GM19452 (cell line): Measurements from ENCODE around the gene FAM83F.

Source experiments
- ATAC-seq: cut with Tn5 transposase; IDR thresholded peaks from one replicate; pipeline ENCODE4 v1.9.1; 2021; ENCODE audit not compliant: unreplicated experiment

Gene FAM83F

DNA sequence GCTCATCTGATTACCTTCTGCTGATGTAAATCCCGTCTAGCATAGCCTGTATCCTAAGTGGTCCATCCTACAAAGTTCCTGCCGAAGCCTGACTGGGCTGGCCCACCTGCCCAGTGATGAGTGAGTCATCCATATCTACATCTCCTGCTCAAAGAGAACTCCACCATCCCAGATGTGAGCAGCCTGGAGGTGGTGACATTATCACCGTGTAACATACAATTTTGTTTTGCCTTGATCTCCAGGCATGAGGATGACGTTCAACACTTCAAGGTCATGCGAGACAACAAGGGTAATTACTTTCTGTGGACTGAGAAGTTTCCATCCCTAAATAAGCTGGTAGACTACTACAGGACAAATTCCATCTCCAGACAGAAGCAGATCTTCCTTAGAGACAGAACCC, 29.0 kb upstream of the FAM83F start:
- no peak for ATAC-seq

DNA sequence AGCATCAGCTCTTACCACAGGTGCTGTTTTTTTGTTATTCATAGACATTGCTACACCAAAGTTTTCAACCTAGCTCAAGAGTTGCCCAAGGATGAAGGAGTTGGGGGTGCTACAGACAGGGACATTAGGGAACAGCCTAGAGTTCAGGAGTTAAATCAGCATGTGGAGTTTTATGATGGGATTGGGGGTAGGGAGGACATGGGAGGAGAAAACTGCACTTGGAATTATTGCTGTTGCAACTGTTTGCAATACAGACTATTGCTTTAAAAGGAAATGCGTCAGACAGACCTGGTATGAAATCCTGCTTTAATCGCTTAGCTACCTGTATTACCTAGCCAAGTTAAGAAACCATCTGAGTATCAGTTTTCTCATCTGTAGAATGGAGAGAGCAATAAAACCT, 28.3 kb upstream of the FAM83F start:
- ATAC-seq = no peak

DNA sequence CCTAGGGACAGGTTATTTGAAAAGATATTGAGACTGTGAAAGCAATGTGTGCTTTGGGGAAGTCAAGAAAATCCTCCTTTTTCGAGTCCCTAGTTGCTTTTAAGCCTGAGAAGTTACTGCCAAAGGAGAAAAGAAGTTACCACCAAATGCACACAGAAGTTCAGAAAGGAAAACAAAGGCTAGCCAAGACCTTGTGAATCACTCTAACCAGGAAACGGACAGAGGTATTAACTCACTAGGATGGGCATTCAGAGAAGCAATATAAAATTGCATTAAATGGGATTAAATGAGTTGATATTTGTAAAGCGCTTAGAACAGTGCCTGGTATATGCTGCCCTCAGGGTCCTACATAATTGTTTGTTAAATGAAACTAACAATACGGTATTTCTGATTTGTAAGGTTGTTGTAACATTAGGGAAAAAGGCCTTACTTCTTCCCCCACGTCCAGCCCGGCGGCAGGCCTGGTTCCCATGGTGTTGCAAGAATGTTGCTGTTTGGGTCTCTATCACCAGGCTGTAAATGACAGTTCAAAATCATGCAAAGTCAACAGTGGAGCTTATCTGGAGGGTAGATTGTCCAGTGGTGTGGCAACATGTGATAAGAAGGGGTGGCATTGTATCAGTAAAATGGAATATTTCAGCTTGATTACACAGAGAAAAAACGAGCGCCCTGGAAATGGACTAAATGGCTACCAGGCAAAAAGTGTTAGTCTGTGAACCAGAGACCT, 27.5 kb upstream of the FAM83F start:
- no peak for ATAC-seq

GRCh38 chr22:39967996-39968972, 26.5 kb upstream of the FAM83F start:
- no peak for ATAC-seq

DNA sequence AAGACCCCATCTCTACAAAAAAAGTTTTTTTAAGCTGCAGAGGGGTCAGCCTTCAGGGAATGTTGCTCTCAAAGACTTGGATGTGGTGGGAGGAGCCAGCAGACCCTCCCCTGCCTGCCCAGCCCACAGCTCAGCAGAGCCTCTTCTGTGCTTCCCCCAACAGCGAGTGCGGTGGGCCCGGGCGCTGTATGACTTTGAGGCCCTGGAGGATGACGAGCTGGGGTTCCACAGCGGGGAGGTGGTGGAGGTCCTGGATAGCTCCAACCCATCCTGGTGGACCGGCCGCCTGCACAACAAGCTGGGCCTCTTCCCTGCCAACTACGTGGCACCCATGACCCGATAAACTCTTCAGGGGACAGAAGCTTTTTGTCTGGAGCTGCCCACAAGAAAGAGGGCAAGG, 24.0 kb upstream of the FAM83F start:
- no peak for ATAC-seq

GRCh38 chr22:39972641-39973040, 22.1 kb upstream of the FAM83F start:
- no peak for ATAC-seq

- no peak for ATAC-seq
Observed at GRCh38 chr22:39973656-39974055, 21.1 kb upstream of the FAM83F start.

- no peak for ATAC-seq
Observed at GRCh38 chr22:39974065-39974464, 20.7 kb upstream of the FAM83F start.

- ATAC-seq = no peak
Observed at GRCh38 chr22:39979048-39979447, 15.7 kb upstream of the FAM83F start.

DNA sequence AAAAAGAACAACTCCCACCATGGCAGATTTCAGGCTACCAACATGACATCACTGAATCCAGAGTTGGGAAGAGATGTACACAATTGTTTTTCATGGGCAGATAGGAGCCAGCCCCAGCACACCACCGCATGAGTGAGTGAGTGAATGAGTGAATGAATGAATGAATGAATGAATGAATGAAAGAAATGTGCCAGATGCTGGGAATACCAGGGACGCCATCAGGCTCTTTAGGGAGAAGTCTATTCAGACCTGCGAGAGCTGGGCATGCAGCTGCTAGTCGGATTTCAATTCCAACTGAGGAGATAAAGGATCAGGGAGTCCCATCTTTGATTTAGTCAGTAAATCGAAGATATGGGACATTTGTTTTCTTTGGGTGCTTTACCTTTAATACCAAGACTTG, 15.3 kb upstream of the FAM83F start:
- ATAC-seq = no peak

DNA sequence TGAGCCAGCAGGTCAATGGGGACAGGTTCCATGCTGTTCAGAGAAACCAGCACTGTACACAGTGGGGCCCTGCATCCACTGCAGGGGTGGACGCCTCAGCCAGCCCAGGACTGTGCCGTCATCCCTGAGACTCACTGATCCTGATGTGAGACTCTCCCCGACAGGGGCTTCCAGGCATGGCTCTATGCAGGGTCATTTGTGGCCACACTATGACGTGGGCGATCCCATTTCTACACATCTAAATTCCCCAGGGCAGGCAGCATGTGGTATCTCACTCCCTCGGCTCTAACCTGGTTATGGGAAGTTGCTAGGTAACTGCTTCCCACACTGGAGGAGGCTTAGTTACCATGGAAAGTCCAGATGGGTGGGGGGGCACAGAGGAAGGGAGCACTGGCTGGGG, 14.2 kb upstream of the FAM83F start:
- no peak for ATAC-seq

DNA sequence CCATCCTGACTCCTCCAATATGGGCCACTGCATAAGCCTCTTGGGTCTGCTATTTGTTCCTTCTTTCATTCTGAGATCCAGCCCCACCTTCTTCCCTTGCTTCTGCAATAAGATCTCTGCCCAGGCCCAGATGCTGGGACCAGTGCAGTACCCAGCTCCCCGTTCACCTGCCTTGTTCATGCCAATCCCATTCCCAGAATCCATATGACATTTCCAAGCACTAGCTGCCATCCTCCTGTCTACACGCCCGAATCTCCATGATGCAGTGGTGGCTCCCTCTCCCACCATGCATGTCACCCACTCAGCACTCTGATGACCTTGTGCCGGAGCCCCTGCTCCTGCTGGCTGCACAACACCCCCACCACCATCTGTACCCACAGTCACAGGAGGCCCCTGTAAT, 11.4 kb upstream of the FAM83F start:
- ATAC-seq = no peak

DNA sequence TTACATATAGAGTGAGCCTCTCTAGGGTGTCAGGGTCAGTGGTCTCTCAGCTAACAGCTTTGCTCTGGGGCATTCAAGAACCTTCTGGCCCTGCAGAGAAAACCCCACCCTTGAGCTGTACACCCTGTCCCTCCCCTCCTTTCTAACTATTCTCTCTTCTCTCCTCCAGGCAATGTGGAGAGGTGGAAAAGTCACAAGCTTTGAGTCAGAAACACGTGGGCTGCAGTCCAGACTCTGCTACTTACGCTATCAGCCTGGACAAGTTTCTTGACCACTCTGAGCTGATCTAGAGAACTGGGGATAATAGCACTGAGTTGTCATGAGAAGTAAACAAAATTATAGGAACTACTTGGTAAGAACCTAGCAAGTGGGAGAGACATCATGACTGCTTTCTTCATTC, 10.7 kb upstream of the FAM83F start:
- ATAC-seq = no peak

DNA sequence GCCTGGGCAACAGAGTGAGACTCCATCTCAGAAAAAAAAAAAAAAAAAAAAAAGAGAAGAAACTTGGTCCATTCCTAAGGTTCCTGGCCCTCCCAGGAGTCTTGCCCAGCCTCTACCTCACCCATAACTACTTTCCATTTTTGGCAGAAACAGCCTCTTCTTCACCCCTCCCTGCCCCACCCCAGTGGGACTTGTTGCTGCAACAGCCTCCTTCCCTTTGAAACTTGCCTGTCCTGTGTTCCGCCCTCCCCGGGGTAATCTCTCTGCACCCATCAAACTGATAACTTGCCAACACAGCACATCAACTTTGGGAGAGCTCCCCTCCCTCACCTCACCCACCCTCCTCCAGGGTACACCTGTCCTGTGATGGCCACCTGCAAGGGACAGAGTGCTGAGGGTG, 10.0 kb upstream of the FAM83F start:
- no peak for ATAC-seq

GRCh38 chr22:39985383-39986035, 9.2 kb upstream of the FAM83F start:
- ATAC-seq = no peak

DNA sequence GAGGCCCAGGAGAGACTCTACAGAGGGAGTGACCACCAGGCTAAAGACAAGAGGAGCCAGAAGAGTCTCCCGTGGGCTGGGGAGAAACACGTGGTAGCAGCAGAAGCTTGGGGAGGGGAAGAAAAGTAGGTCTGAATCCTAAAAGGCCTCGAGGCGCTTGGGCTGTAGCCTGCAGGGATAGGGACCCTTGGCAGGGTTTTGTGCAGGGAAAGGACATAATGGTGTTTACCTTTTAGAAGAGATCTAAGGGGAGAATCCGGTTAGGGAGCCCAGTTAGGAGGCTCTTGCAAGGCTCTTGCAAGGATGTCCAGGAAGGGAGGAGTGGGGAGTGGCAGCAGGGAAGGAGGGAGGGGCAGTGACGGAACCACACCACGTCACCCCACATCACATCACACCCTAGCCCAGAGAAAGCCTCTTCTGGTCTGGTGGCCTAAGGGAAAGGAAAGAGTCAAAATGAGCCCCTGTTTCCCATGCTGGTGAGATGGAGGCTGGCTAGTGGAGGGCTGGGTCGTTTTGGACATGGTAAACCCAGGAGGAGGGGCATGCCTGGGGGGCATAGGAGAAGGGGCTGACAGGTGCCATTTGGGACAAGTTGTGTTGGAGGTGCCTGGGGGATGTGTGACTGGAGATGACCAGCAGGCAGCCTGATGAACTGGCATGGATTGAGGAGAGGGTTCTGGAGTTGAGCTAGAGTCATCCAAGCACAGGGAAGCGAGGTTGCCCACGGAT, 6.2 kb upstream of the FAM83F start:
- no peak for ATAC-seq

GRCh38 chr22:39989633-39990032, 5.1 kb upstream of the FAM83F start:
- ATAC-seq = no peak

- no peak for ATAC-seq
Observed at GRCh38 chr22:39990686-39991085, 4.1 kb upstream of the FAM83F start.

DNA sequence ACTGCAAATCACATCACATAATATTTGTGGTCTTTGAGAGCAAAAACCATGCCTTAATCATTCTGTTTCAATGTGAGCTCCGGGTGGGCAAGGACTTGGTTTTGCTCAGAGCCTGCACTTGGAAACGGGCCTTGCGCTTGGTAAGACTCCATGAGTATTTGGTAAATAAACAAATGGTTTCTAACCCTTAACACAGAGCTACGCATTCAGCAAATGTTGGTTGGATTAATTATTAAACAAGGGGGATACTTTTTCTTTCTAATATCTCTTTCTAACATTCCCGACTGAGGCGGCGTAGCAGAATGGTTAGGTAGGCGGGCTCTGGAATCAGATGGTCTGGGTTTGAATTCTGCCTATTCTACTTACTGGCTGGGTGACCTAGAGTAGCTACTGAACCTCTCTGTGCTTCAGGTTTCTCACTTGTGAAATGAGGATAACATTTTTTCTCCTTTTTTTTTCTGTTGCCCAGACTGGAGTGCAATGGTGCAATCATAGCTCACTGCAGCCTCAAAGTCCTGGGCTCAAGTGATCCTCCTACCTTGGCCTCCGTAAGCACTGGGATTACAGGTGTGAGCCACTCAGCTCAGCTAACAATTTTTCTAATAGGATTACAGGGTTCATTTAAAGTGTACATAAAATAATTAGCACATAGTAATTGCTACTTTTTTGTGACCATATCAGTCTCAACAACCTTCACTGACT, 3.4 kb upstream of the FAM83F start:
- no peak for ATAC-seq

- ATAC-seq = no peak
Observed at GRCh38 chr22:39992088-39992826, 2.5 kb upstream of the FAM83F start.
